GM21360 (cell line): ENCODE results near the gene PRRC2A.

Experiments used
- ATAC-seq: cut with Tn5 transposase; IDR thresholded peaks from one replicate; pipeline ENCODE4 v1.9.1; 2021; ENCODE audit warnings: mild to moderate bottlenecking, moderate library complexity; ENCODE audit not compliant: unreplicated experiment

PRRC2A gene

DNA sequence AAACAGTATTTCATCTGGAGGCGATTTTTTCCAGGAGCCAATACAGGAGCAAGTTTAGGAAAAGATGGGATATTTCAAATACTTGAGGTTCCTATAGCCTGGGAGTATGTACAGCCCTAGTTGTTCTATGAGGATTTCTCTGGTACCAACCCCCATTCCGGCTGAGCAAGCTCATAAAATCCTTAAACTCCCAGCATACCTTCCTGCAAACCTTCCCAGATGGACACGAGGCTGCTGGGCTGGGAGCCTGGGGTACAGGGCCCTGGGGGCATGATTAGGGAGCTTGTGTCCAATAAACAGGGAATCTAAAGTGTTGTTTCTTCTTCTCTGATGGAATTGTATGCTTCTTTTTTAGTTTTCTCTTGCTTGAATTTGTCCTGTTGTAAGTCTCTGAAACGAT is 1.5 kb downstream of the PRRC2A start:
- ATAC-seq: no peak

DNA sequence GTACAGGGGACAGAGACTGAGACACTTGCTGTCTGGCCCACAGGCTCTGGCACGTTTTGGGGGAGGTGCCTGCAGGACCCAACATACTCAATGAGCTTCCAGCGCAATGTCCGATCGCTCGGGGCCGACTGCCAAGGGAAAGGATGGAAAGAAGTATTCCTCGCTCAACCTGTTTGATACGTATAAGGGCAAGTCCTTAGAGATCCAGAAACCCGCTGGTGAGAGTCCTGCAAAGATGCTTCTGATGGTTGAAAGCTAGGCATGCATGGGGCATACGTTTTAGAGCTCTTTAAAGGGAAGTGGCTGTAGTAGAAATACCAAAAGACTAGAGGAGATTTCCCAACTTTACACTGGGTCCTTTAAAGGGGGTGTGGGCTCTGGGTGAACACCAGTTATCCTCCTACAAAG is 2.2 kb downstream of the PRRC2A start:
- no peak for ATAC-seq

DNA sequence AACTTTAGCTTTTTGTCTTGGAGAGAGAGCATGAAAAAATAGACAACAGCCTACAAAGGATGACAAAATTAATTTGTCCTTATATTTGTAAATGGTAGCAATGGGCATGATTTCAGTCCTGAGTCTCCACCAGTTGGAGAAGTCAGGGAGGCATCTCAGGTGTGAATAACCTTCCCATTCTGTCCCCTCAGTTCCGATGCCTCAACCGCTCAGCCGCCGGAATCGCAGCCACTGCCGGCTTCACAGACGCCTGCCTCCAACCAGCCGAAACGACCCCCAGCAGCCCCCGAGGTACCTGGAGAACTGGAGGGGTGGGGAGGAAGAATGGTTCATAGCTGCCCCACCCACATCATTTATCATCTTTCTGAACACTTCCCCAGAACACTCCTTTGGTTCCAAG is 3.6 kb downstream of the PRRC2A start:
- no peak for ATAC-seq

DNA sequence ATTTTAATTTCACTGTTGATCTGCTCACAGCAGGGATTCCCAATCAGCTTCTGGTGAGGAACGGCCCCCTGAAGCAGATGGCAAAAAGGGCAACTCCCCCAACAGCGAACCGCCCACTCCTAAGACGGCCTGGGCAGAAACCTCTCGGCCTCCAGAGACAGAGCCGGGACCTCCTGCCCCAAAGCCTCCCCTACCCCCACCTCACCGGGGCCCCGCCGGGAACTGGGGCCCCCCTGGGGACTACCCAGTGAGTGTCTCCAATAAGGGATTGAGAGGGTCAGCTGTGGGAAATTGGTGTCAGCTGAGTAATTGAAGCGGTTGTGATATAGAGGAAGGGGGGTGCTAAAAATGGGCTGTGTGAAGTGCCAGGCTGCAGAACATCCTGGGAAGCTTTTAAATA is 6.4 kb downstream of the PRRC2A start:
- no peak for ATAC-seq

DNA sequence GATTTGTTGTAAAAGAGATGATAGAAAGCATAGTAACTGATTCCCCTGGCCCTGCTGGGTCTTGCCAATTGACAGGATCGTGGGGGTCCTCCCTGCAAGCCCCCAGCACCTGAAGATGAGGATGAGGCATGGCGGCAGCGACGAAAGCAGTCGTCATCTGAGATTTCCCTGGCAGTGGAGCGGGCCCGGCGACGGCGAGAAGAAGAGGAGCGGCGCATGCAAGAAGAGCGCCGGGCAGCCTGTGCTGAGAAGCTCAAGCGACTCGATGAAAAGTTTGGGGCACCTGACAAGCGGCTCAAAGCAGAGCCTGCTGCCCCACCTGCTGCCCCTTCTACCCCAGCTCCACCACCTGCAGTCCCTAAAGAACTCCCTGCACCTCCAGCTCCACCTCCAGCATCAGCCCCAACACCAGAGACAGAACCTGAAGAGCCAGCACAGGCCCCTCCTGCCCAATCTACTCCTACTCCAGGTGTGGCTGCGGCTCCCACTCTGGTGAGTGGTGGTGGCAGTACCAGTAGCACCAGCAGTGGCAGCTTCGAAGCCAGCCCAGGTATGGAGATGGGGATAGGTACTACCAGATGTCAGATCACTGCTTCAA is 7.3 kb downstream of the PRRC2A start:
- no peak for ATAC-seq

DNA sequence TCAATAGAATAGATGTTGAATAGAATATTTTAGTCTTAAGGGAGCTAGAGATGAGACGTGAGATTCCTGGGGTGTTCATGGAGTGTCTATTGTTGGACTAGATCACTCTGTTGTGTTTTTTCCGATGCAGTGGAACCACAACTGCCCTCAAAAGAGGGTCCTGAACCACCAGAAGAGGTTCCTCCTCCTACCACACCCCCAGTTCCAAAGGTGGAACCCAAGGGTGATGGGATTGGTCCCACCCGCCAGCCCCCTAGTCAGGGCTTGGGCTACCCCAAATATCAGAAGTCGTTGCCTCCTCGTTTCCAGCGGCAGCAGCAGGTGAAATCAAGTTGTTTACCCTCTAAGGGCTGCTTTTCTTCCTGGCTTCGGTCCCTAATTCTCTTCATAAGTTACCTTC is 8.5 kb downstream of the PRRC2A start:
- ATAC-seq: no peak

DNA sequence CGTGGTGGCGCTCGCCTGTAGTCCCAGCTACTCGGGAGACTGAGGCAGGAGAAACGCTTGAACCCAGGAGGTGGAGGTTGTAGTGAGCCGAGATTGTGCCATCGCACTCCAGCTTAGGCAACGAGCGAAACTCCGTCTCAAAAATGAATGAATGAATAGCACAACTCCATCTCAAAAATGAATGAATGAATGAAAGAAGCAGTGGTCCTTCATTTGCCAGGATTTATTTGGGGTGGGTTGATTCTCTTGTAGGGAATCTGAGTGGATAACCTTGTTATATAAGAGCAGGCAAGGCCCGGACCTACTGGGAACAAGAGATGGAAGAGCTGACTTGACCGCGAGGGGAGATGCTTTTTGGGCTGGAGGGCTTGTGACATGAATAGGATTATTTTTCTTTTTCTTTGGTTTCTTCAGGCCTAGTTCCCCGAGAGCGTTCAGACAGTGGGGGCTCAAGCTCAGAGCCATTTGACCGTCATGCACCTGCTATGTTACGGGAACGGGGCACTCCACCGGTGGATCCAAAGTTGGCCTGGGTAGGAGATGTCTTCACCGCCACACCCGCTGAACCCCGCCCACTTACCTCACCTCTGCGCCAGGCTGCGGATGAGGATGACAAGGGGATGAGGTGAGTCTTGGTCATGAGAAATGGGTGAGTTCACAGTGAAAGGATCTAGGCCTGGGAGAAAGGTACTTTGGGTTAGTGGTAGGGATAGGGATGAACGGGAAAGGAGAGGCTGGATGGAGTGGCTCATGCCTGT is 9.8 kb downstream of the PRRC2A start:
- no peak for ATAC-seq

DNA sequence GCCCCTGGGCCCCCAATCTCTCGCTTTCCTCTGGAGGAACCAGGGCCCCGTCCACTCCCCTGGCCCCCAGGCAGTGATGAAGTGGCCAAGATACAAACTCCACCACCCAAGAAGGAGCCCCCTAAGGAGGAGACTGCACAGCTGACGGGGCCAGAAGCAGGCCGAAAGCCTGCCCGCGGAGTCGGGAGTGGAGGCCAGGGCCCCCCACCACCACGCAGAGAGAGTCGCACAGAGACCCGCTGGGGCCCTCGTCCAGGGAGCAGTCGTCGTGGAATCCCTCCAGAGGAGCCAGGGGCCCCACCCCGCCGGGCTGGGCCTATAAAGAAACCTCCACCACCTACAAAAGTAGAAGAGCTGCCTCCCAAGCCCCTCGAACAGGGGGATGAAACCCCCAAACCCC is 10.7 kb downstream of the PRRC2A start:
- ATAC-seq: no peak

DNA sequence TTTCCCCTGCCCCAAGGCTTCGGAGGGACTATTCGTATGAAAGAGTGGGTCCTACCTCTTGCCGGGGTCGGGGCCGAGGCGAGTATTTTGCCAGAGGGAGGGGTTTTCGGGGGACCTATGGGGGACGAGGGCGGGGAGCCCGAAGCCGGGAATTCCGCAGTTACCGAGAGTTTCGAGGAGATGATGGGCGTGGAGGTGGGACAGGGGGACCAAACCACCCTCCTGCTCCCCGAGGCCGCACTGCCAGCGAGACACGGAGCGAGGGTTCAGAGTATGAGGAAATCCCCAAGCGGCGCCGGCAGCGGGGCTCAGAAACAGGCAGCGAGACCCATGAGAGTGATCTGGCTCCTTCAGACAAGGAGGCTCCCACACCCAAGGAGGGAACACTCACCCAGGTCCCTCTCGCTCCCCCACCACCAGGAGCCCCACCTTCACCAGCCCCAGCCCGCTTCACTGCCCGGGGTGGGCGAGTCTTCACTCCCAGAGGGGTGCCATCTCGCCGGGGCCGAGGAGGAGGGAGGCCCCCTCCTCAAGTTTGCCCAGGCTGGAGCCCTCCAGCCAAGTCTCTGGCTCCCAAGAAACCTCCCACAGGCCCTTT is 11.3 kb downstream of the PRRC2A start:
- no peak for ATAC-seq

DNA sequence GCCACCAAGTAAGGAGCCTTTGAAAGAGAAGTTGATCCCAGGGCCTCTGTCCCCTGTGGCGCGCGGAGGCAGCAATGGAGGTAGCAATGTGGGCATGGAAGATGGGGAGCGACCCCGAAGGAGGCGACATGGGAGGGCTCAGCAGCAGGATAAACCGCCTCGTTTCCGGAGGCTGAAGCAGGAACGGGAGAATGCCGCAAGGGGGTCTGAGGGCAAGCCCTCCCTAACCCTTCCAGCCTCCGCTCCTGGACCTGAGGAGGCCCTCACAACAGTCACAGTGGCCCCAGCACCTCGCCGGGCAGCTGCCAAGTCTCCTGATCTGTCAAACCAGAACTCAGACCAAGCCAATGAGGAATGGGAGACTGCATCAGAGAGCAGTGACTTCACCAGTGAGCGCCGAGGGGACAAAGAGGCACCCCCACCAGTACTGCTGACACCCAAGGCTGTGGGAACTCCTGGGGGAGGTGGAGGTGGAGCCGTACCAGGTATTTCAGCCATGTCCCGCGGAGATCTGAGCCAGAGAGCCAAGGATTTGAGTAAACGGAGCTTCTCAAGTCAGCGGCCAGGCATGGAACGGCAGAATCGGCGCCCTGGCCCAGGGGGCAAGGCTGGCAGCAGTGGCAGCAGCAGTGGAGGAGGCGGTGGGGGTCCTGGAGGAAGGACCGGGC is 11.9 kb downstream of the PRRC2A start:
- no peak for ATAC-seq

DNA sequence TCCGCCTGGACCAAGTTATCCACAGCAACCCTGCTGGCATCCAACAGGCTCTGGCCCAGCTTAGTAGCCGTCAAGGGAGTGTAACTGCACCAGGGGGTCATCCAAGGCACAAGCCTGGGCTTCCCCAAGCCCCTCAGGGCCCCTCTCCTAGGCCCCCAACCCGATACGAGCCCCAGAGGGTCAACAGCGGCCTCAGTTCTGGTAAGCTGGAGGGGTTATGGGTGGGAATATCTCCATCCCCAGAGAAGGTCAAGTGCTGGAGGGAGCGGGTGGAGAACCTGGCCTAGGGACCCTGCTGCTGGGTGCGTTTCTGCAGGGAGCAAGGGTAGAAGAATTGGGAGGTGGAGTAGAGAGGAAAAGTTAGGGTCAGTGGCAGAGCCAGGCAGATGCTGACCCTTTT is 12.9 kb downstream of the PRRC2A start:
- no peak for ATAC-seq

DNA sequence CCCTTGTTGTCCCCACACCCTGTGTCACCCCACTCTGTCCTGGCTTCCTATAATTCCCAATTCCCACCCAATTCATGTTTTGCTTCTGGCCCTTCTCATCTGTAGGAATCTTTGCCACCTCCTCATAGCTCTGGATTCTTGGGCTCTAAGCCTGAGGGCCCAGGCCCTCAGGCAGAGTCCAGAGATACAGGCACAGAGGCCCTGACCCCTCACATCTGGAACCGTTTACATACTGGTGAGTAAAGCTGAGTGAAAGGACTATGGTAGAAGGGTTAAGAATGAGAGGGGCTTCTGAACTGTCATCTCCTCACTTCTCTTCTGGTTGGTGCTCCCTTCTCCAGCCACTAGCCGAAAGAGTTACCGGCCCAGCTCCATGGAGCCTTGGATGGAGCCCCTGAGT is 13.6 kb downstream of the PRRC2A start:
- no peak for ATAC-seq

DNA sequence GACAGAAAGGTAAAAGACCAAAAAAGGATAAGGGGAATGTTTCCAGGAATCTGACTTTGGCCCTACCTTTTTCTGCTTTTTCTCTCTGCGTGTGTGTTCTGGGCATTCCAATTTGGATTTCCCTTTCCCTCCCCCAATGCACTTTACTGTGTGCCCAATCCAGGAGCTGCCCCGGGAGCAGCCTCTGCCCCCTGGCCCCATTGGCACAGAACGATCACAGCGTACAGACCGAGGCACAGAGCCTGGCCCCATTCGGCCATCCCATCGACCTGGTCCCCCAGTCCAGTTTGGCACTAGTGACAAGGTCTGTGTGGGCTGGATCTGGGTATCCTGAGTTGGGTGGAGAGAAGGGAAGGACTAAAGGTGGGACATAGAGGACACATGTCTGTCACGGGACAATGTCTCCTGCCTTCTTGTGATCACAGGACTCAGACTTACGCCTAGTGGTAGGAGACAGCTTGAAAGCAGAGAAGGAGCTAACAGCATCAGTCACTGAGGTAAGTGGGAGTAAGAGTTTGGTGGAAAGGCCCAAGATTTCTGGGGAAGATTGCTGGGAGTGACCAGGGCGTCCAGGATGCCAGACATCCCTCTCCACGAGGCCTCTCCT is 14.6 kb downstream of the PRRC2A start:
- ATAC-seq: no peak

DNA sequence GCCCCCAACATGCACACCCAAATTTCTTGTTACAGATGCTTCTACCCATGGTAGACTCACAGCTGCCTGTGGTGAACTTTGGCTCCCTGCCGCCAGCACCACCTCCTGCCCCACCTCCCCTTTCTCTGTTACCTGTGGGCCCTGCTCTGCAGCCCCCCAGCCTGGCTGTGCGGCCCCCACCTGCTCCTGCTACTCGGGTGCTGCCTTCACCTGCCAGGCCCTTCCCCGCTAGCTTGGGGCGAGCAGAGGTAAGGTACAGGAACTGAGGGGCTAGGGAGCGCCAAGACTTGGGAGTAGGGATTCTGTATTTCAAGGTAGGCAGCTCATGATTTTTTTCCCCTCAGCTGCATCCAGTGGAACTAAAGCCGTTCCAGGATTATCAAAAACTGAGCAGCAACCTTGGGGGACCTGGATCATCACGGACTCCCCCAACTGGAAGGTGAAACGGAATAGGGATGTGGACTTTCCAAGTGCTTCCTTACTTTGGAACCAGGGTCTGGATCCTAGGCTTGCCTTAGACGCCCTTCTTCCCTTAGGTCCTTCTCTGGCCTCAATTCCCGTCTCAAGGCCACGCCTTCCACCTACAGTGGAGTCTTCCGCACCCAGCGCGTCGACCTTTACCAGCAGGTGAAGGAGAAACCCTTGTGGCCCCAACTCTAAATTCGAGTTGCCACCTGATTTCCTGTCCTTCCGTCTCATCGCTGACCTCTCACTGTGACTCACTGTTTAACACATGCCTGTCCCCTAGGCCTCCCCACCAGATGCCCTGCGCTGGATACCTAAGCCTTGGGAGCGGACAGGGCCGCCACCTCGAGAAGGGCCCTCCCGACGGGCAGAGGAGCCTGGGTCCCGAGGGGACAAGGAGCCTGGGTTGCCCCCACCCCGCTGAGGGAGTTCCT is 16.4 kb downstream of the PRRC2A start:
- ATAC-seq: no peak

DNA sequence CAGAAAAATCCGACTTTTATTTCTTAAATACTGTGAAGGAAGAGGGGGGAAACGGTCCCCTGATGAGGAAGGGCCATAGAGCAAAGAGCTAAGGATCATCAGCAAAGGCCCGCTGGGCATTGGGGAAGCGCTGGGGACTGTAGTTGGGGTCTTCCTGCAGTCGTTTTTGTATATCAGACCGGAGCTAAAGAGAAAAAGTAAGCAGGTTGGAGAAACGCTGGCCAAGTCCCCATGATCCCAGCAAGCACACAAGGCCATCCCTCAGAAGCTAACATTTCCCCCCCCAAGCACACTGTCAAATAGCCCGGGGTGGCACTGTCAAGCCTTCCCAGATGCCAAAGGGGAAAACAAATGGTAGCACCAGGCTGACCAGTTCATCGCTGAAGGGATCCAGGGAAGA is 18.5 kb downstream of the PRRC2A start:
- ATAC-seq: no peak

DNA sequence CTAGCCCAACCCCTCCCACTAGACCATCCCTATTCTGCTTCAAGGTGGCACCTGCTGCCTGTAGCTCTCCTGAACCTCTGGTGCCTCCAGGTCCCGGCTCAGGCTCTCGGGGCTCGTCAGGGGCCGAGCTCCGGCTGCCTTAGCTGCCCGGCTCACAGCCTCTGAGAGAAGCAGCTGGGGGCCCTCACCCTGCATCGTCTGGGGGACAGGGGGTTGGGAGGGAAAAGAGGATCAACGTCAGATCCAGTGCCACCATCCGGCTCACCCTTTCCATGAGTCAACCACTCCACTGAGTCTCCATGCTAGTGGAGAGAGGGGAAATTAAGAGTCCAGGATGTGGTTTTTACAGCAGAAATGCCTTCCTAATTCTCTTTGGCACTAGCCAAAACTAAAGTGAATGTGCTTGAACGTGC is 18.9 kb downstream of the PRRC2A start:
- no peak for ATAC-seq

DNA sequence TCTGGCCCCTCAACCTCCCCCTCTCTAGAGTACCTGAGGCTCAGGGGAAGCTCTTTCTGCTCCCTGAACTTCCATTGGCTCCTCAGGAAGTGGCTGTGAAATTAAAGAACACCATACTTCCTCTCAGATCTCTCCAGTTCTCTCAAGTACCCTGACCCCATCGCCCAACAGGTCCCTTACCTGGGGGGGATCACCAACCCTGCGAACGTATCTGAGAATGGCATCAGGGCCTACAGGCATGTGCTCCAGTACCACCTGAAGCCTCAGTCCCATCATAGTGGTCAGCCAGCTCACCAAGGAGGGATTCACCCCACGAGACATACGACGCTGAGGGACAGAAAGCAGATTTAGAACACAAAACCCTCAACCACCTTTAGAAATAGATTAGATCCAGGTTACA is 20.1 kb downstream of the PRRC2A start:
- no peak for ATAC-seq

DNA sequence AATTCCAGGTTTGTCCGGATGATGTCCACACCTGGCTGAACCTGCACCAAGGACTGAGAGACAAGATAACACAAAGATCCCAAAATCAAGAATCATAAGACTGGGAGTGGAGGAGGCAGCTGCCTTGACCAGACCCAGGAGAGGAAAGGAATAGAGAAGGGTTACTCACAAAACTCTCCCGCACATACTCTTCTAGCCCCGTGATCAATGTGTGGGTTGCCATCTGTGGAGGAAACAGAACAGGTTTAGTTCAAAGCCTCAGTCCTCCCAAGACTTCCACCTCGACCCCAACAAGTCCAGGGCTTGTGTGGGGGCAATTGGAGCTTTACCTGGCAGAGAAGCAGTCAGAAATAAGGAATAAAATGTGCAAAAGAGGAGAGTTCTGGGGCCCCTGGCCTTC is 20.9 kb downstream of the PRRC2A start:
- no peak for ATAC-seq

DNA sequence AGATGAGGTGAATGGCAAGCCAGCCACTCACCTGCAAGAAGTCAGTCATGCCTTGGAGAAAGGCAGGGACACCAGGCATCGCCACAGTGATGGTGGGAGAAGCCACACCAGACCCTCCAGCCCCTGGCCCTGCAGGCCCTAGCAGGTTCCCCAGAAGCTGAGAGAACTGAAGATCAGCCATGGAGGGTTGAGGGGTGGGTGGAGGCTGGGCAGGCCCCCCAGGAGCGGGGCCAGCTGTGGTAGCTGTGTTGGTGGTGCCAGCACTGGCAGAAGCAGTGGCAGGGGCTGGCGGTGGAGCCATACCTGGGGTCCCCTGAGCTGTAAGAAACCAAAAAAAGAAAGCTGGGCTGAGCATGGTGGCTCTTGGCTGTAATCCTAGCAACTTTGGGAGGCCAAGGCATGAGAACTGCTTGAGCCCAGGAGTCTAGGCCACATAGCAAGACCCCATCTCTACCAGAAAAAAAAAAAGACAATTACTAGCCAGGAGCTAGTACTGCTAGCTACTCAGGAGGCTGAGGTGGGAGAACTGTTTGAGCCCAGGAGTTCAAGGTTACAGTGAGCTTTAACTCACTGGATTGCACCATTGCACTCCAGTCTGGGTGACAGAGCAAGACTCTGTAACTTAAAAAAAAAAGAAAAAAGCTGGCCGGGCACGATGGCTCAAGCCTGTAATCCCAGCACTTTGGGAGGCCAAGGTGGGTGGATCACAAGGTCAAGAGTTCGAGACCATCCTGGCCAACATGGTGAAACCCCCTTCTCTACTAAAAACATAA is 22.5 kb downstream of the PRRC2A start:
- ATAC-seq: no peak
